Trophoblast cell (in vitro differentiated cells and primary cell): ENCODE data around the gene TSC1.

Source experiments
- DNase-seq, 2 donors: peaks; one replicate each; pipeline ENCODE4 v3.0.0-alpha.2; 2016
- H2AFZ ChIP-seq: 2 replicates; pipeline ENCODE4 v1.6.1; 2013; ENCODE audit warnings: low read length, moderate library complexity, mild to moderate bottlenecking; ENCODE audit not compliant: insufficient read depth, poor library complexity
- H2AK5ac ChIP-seq: 2 replicates; pipeline ENCODE4 v1.6.1; 2013; ENCODE audit warnings: mild to moderate bottlenecking, low read length
- H2BK120ac ChIP-seq: 2 replicates; pipeline ENCODE4 v1.6.1; 2013; ENCODE audit warnings: low read length, mild to moderate bottlenecking, moderate library complexity; ENCODE audit not compliant: insufficient read depth, poor library complexity
- H2BK12ac ChIP-seq: 2 replicates; pipeline ENCODE4 v1.6.1; 2013; ENCODE audit warnings: mild to moderate bottlenecking, low read length, moderate library complexity
- H2BK5ac ChIP-seq: 2 replicates; pipeline ENCODE4 v1.6.1; 2013; ENCODE audit warnings: low read length, low read depth, moderate library complexity, mild to moderate bottlenecking; ENCODE audit not compliant: poor library complexity
- H3K14ac ChIP-seq: 2 replicates; pipeline ENCODE4 v1.6.1; 2013; ENCODE audit warnings: mild to moderate bottlenecking, low read length
- H3K18ac ChIP-seq: 2 replicates; pipeline ENCODE4 v1.6.1; 2013; ENCODE audit warnings: mild to moderate bottlenecking, low read length
- H3K23ac ChIP-seq: 2 replicates; pipeline ENCODE4 v1.6.1; 2013; ENCODE audit warnings: low read length
- H3K27ac ChIP-seq: 2 replicates; pipeline ENCODE4 v1.5.1; 2013; ENCODE audit warnings: low read depth, mild to moderate bottlenecking, inconsistent platforms, low read length, moderate library complexity
- H3K27me3 ChIP-seq: 2 replicates; pipeline ENCODE4 v1.6.1; 2013; ENCODE audit warnings: inconsistent platforms, mild to moderate bottlenecking, low read length, moderate library complexity; ENCODE audit not compliant: insufficient read depth
- H3K36me3 ChIP-seq, 2 experiments: 1 replicate in 1 of 2; 2 replicates in 1 of 2; pipeline ENCODE4 v1.6.1; 2013; ENCODE audit warnings: low read length in 2 of 2, mild to moderate bottlenecking in 2 of 2, moderate library complexity in 1 of 2; ENCODE audit not compliant: insufficient read depth in 2 of 2, control insufficient read depth in 1 of 2
- H3K4ac ChIP-seq: 2 replicates; pipeline ENCODE4 v1.6.1; 2013; ENCODE audit warnings: low read depth, mild to moderate bottlenecking, low read length, moderate library complexity
- H3K4me1 ChIP-seq, 2 experiments: 1 replicate in 1 of 2; 2 replicates in 1 of 2; pipeline ENCODE4 v1.6.1; 2013; ENCODE audit warnings: low read length in 2 of 2, mild to moderate bottlenecking in 2 of 2, moderate library complexity in 1 of 2; ENCODE audit not compliant: insufficient read depth in 2 of 2, control insufficient read depth in 1 of 2
- H3K4me2 ChIP-seq: 2 replicates; pipeline ENCODE4 v1.6.1; 2013; ENCODE audit warnings: inconsistent platforms, mild to moderate bottlenecking, low read length, moderate library complexity
- H3K4me3 ChIP-seq: 2 replicates; pipeline ENCODE4 v1.5.1; 2013; ENCODE audit warnings: mild to moderate bottlenecking, low read depth, low read length, inconsistent platforms
- H3K79me1 ChIP-seq: one replicate; pipeline ENCODE4 v1.6.1; 2013; ENCODE audit warnings: low read length
- H3K79me2 ChIP-seq: 2 replicates; pipeline ENCODE4 v1.6.1; 2013; ENCODE audit warnings: low read length, mild to moderate bottlenecking; ENCODE audit not compliant: control insufficient read depth, insufficient read depth, poor library complexity
- H3K9ac ChIP-seq: 2 replicates; pipeline ENCODE4 v1.6.1; 2013; ENCODE audit warnings: mild to moderate bottlenecking, low read length
- H3K9me3 ChIP-seq: 2 replicates; pipeline ENCODE4 v1.6.1; 2013; ENCODE audit warnings: low read depth, mild to moderate bottlenecking, control low read depth, inconsistent platforms, low read length; ENCODE audit not compliant: insufficient read depth
- H4K12ac ChIP-seq: 2 replicates; pipeline ENCODE4 v1.6.1; 2013; ENCODE audit warnings: low read depth, mild to moderate bottlenecking, low read length, moderate library complexity
- H4K8ac ChIP-seq: 2 replicates; pipeline ENCODE4 v1.6.1; 2013; ENCODE audit warnings: low read depth, mild to moderate bottlenecking, low read length, moderate library complexity
- H4K91ac ChIP-seq: one replicate; pipeline ENCODE4 v1.6.1; 2013; ENCODE audit warnings: low read depth, mild to moderate bottlenecking, low read length, moderate library complexity
- WGBS: extraction: QIAGEN DNeasy Blood & Tissue Kit; methylation state at CpG from one replicate; pipeline ENCODE4 v1.1.7; 2013; ENCODE audit warnings: missing lambda C conversion rate; ENCODE audit not compliant: insufficient read length, insufficient coverage; ENCODE audit errors: extremely low coverage; 5-methylcytosine and 5-hydroxymethylcytosine counted together

The TSC1 gene

DNA sequence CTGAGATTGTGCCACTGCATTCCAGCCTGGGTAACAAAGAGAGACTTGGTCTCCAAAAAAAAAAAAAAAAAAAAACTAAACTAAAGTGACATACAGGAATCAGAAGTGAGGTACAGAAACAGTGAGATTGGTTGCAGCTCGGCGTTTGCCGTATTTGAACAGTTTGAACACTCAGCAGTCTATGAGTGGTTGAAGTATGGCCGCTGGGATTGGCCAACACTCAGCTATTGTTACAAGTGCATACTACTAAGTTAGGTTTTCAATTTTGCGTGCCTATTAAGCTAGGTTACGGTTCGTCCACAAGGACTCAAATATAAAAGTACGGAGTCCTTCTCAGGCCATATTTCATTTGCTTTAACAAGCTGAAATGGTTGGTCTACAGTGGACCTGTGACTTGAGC, 3.3 kb upstream of the TSC1 start:
- Histone ChIP-seq H3K27ac (no peak overlapping the region), H2BK12ac (no peak overlapping the region), H3K9ac (no peak overlapping the region), H2AFZ (no peak overlapping the region), H3K27me3 (no peaks in the 10 kb centered on the region), H2AK5ac (no peak overlapping the region), H3K4me2 (no peak overlapping the region), H3K4me3 (no peak overlapping the region), H4K91ac (no peak overlapping the region), H4K8ac (no peak overlapping the region), H3K79me2 (peaks cover 10% of the 10 kb centered on the region), H3K14ac (no peak overlapping the region), H3K79me1 (peaks cover 11% of the 10 kb centered on the region), H3K9me3 (no peaks in the 10 kb centered on the region), H3K23ac (no peak overlapping the region), H2BK120ac (no peak overlapping the region), H4K12ac (no peak overlapping the region), H3K36me3 (no peaks in the 10 kb centered on the region), H3K4me1 (peaks cover 11 to 17% of the 10 kb centered on the region in 2 experiments), H3K18ac (no peak overlapping the region), H3K4ac (no peak overlapping the region), H2BK5ac (no peak overlapping the region)
- WGBS, result no CpG with 5 or more reads among the region's 8 CpGs
- DNase-seq, result no peak

DNA sequence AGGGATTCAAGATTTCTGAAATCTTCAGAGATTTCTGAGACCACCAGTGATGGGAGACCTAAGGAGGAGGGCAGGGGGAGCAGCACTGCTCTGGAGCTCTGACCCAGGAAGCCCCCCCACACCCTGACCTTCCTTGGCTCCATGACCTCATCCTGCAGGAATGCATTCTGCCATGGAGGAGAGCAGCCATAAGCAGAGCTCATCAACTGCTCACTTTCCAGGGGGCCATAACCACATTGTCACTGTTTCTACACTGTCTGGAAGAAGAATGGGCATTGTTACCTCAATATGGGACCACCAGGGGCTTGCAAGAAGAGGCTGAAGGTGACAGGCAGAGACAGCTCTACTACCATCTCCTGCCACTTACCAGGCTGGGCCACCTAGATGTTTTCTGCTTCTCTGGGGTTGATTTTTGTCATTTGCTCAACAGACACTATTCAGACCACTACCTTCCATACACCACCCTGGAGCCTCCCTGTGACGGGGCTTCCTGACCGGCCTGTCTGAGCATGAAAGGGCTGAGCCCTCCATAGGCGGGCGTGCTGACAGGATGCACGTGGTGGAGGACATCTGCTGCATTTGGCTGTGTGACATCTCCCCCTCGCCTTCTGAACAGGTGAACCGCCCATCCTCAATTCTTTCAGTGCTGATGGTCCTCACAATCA, 2.3 kb upstream of the TSC1 start:
- Histone ChIP-seq H2BK5ac (no peak overlapping the region), H3K27ac (peak overlapping the region; percentile 16), H3K4me2 (peak overlapping the region; percentile 29), H4K91ac (peak overlapping the region; percentile 59), H3K27me3 (no peaks in the 10 kb centered on the region), H2AK5ac (peak overlapping the region; percentile 2), H2AFZ (no peak overlapping the region), H4K12ac (no peak overlapping the region), H3K4ac (no peak overlapping the region), H3K36me3 (no peaks in the 10 kb centered on the region), H2BK12ac (peak overlapping the region; percentile 46), H3K4me1 (peaks cover 11 to 17% of the 10 kb centered on the region in 2 experiments), H3K23ac (no peak overlapping the region), H4K8ac (peak overlapping the region; percentile 26), H2BK120ac (peak overlapping the region; percentile 3), H3K18ac (no peak overlapping the region), H3K9me3 (no peaks in the 10 kb centered on the region), H3K9ac (no peak overlapping the region), H3K79me1 (peaks cover 11% of the 10 kb centered on the region), H3K14ac (peak overlapping the region; percentile 21), H3K79me2 (peaks cover 10% of the 10 kb centered on the region), H3K4me3 (no peak overlapping the region)
- WGBS, result no CpG with 5 or more reads among the region's 7 CpGs
- no peak for DNase-seq

DNA sequence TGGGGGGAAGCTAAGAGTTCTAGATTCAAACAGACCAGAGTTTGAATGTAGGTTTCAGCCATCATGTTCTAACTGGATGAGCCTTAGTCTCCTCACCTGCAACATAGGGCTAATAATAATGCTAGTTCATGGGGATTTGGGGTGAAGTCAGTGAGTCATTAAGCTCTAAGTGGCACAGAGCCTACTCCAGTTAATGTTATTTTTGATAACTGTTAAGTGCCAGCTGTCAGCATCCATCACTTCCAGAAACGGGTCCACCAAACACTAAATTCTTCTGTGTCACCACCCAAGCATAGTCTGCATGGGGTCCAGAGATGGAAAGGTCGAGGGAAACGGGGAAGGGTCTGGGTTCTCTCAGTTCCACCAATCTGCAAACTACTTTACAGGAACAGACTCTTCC, 1.8 kb upstream of the TSC1 start:
- Histone ChIP-seq H3K27me3 (no peaks in the 10 kb centered on the region), H2BK120ac (no peak overlapping the region), H3K27ac (no peak overlapping the region), H3K79me1 (peaks cover 11% of the 10 kb centered on the region), H3K36me3 (no peaks in the 10 kb centered on the region), H2BK5ac (no peak overlapping the region), H3K14ac (no peak overlapping the region), H2AFZ (no peak overlapping the region), H3K79me2 (peaks cover 10% of the 10 kb centered on the region), H3K4me1 (peaks cover 11 to 17% of the 10 kb centered on the region in 2 experiments), H3K9me3 (no peaks in the 10 kb centered on the region), H2AK5ac (no peak overlapping the region), H3K9ac (no peak overlapping the region), H3K18ac (no peak overlapping the region), H4K8ac (no peak overlapping the region), H3K4me2 (no peak overlapping the region), H4K91ac (peak overlapping the region; percentile 10), H3K4ac (no peak overlapping the region), H4K12ac (no peak overlapping the region), H2BK12ac (peak overlapping the region; percentile 33), H3K23ac (no peak overlapping the region), H3K4me3 (no peak overlapping the region)
- DNase-seq, result no peak
- WGBS, result no CpG with 5 or more reads among the region's 3 CpGs

DNA sequence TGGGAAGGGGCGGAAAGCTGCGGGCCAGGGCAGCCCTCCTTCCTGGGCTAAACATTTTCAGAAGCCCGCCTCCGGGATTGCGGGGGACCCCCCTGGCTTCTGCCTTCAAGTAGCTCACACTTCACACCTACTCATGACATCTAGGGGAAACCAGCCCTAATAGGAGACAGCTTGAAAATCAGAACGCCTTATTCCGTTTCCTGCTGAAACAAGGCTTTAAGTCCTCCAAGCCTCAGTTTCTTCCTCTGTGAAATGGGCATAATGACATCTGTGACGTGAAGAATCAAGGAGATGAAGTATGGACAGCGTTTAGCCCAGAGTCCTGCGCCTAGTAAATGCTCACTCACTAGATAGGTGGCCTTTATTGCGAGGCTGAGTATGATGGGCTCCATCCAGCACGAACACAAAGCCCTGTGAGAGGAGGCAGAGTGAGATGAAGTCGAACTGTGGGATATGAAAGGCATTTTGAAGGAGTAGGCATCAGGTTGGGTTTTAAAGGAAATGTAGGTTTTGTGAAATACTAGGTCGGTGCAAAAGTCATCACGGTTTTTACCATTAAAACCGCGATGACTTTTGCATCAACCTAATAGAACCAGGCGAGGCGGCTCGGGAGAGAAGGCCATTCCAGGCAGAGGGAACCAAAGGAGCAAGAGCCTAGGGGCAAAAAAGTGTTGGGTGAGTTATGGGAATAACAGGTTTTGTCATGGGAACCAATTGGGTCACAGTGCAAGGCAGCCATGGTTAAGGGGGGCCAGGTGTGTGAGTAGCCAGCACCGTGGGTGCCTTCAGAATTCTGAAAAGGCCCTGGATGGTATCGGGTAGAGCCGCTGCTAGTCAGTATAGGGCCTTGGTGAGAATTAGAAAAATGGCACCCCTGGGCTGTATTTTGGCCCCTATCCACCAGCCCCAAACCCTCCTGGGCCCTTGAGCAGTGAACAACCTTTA, 1.0 kb upstream of the TSC1 start:
- H3K9me3 ChIP-seq, result no peaks in the 10 kb centered on the region
- peak overlapping the region; percentile 84 for H2BK120ac ChIP-seq
- H3K36me3 ChIP-seq, result no peaks in the 10 kb centered on the region
- 100% methylated on average over 1 of the region's 23 CpGs for WGBS
- H3K23ac ChIP-seq, result no peak overlapping the region
- H2BK5ac ChIP-seq, result peak overlapping the region; percentile 70
- peak overlapping the region; percentile 77 for H3K9ac ChIP-seq
- no peak overlapping the region for H3K27ac ChIP-seq
- peak overlapping the region; percentile 87 for H3K4ac ChIP-seq
- H4K12ac ChIP-seq, result peak overlapping the region; percentile 4
- H3K14ac ChIP-seq, result peak overlapping the region; percentile 93
- peak overlapping the region; percentile 69 for H3K4me3 ChIP-seq
- H3K18ac ChIP-seq, result peak overlapping the region; percentile 89
- H3K79me2 ChIP-seq, result peaks cover 10% of the 10 kb centered on the region
- no peaks in the 10 kb centered on the region for H3K27me3 ChIP-seq
- H2BK12ac ChIP-seq, result no peak overlapping the region
- H4K8ac ChIP-seq, result peak overlapping the region; percentile 99
- peak overlapping the region; percentile 63 for H2AFZ ChIP-seq
- H2AK5ac ChIP-seq, result peak overlapping the region; percentile 54
- peak overlapping the region; percentile 80 for H3K4me2 ChIP-seq
- H4K91ac ChIP-seq, result peak overlapping the region; percentile 94
- H3K79me1 ChIP-seq, result peaks cover 11% of the 10 kb centered on the region
- DNase-seq, result peak; percentile 3 to 8
- H3K4me1 ChIP-seq, result peaks cover 11 to 17% of the 10 kb centered on the region in 2 experiments
